Activated CD8-positive, alpha-beta T cell treated with anti-CD3 and anti-CD28 coated beads, Interleukin-2, amount 10 ng/mL, durations not matched to agents 7 days and 5 days (primary cell): ENCODE results near the gene MCF2L. TPM values are rescaled to one million over a fixed set of nuclear protein-coding genes. Genes with fewer than 3 reads are reported as not detected.
"Not testable (repeated sequence)": the region's sequence is repeated elsewhere in the genome, so short reads cannot be mapped to it uniquely, and the experiment has no call there.

Source experiments
- ATAC-seq: fragments of 150-1000 bp; cut with Tn5 transposase; one replicate; pipeline ENCODE4 v1.10.0; 2021; ENCODE audit warnings: moderate library complexity
- CTCF ChIA-PET: fragments of 350-600 bp; sonication (Branson Sonifier 250); formaldehyde crosslinking; loops from one replicate; lab custom pipeline; 2021; ENCODE audit warnings: antibody characterized with exemption; lab: Charles Lee
- POLR2A ChIA-PET: fragments of 350-600 bp; sonication (Branson Sonifier 250); formaldehyde crosslinking; loops from one replicate; lab custom pipeline; 2021; ENCODE audit warnings: antibody characterized with exemption; lab: Charles Lee
- DNase-seq: peaks from one replicate; pipeline ENCODE4 v3.0.0-alpha.2; 2020
- H3K27ac Mint-ChIP-seq: one replicate; pipeline ENCODE4 v1.8.0; 2021; ENCODE audit warnings: mild to moderate bottlenecking, mixed read lengths
- H3K27me3 Mint-ChIP-seq: one replicate; pipeline ENCODE4 v1.8.0; 2021; ENCODE audit warnings: low read depth, mixed read lengths
- H3K36me3 Mint-ChIP-seq: one replicate; pipeline ENCODE4 v1.8.0; 2021; ENCODE audit warnings: low read depth, mixed read lengths
- H3K4me1 Mint-ChIP-seq: one replicate; pipeline ENCODE4 v1.8.0; 2021; ENCODE audit warnings: low read depth, mixed read lengths
- H3K4me3 Mint-ChIP-seq: one replicate; pipeline ENCODE4 v1.8.0; 2021; ENCODE audit warnings: mild to moderate bottlenecking, mixed read lengths
- H3K9me3 Mint-ChIP-seq: one replicate; pipeline ENCODE4 v1.8.0; 2022; ENCODE audit warnings: mixed read lengths; ENCODE audit not compliant: insufficient read depth
- total RNA-seq, 2 experiments: library from RNA; stranded (reverse); gene quantifications; one replicate each; pipeline ENCODE4 v1.2.3, GENCODE V29; 2021

MCF2L gene
- total RNA-seq, 2 experiments from 2014 or later: 0.76 to 1.0 TPM

DNA sequence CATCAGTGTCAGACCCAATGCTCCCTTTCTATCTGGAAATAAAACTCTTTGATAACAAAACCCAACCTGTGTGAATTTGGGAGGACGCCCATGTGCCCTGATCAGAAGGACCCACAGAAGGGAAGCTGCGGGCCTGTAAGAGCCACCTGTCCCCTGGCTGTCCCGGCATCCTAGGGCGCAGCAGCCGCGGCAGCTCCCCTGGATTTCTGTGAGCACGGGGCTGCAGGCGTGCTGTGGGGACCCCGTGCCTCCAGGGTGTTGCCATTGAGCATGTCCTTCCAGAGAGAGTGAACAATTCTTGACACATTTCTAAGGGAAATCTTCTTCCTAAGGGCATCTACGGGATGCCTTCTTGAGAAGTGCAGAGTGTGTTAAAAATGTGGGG, 60.0 kb downstream of the MCF2L start:
- no peaks in the 10 kb centered on the region for H3K9me3 Mint-ChIP-seq
- no peaks in the 10 kb centered on the region for H3K27me3 Mint-ChIP-seq
- H3K4me1 Mint-ChIP-seq: no peaks in the 10 kb centered on the region
- ATAC-seq (no peak), DNase-seq (no peak)
- H3K4me3 Mint-ChIP-seq: no peak overlapping the region
- H3K27ac Mint-ChIP-seq: no peak overlapping the region
- ChIA-PET CTCF (interaction anchor here (1.0 to 2.6 kb wide), 6 partner anchors 11 to 86 kb away, joined by 3 to 19 read pairs (median 4); no protein-coding TSS in a partner anchor), POLR2A (no interaction called here)
- H3K36me3 Mint-ChIP-seq: no peaks in the 10 kb centered on the region

- CTCF ChIA-PET: interaction anchor here (1.0 to 2.6 kb wide), 5 partner anchors 11 to 87 kb away, joined by 3 to 19 read pairs (median 4); no protein-coding TSS in a partner anchor
- no peaks in the 10 kb centered on the region for H3K36me3 Mint-ChIP-seq
These were observed 60.7 kb downstream of the MCF2L start for GRCh38 chr13:113029487-113030258.

DNA sequence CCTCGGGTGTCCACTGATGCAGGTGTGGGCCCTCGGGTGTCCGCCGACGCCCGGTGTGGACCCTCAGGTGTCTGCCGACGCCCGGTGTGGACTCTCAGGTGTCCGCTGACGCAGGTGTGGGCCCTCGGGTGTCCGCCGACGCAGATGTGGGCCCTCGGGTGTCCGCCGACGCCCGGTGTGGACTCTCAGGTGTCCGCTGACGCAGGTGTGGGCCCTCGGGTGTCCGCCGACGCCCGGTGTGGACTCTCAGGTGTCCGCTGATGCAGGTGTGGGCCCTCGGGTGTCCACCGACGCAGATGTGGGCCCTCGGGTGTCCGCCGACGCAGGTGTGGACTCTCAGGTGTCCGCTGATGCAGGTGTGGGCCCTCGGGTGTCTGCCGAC, 61.2 kb downstream of the MCF2L start:
- H3K4me1 Mint-ChIP-seq, H3K27ac Mint-ChIP-seq, DNase-seq, H3K27me3 Mint-ChIP-seq, H3K4me3 Mint-ChIP-seq, ATAC-seq, H3K9me3 Mint-ChIP-seq, H3K36me3 Mint-ChIP-seq, POLR2A ChIA-PET: not testable (repeated sequence)
- CTCF ChIA-PET: interaction anchor here (1.1 to 2.6 kb wide), 3 partner anchors 12 to 88 kb away, joined by 3 to 19 read pairs (median 4); no protein-coding TSS in a partner anchor

More at GRCh38 chr13:113029487-113030258, 60.7 kb downstream of the MCF2L start:
- ATAC-seq: no peak
- peak; percentile 51 for DNase-seq
- no peaks in the 10 kb centered on the region for H3K27me3 Mint-ChIP-seq
- POLR2A ChIA-PET: no interaction called here
- H3K4me3 Mint-ChIP-seq: no peak overlapping the region
- no peaks in the 10 kb centered on the region for H3K9me3 Mint-ChIP-seq
- no peaks in the 10 kb centered on the region for H3K4me1 Mint-ChIP-seq
- no peak overlapping the region for H3K27ac Mint-ChIP-seq

- Mint-ChIP-seq H3K4me3 (no peak overlapping the region), H3K27ac (no peak overlapping the region), H3K36me3 (no peaks in the 10 kb centered on the region), H3K4me1 (no peaks in the 10 kb centered on the region), H3K9me3 (no peaks in the 10 kb centered on the region), H3K27me3 (no peaks in the 10 kb centered on the region)
- CTCF ChIA-PET: interaction anchor here (1.2 to 1.6 kb wide), 2 partner anchors 9 to 88 kb away, joined by 4 to 6 read pairs; no protein-coding TSS in a partner anchor
- DNase-seq (no peak), ATAC-seq (no peak)
- POLR2A ChIA-PET: no interaction called here
These were observed 62.5 kb downstream of the MCF2L start for GRCh38 chr13:113031465-113031864.

- ChIA-PET CTCF (interaction anchor here (1.2 to 1.6 kb wide), 2 partner anchors 9 to 89 kb away, joined by 4 to 6 read pairs; no protein-coding TSS in a partner anchor), POLR2A (no interaction called here)
- Mint-ChIP-seq H3K36me3 (no peaks in the 10 kb centered on the region), H3K4me1 (no peaks in the 10 kb centered on the region), H3K27ac (no peak overlapping the region), H3K4me3 (no peak overlapping the region), H3K9me3 (no peaks in the 10 kb centered on the region), H3K27me3 (no peaks in the 10 kb centered on the region)
- ATAC-seq (no peak), DNase-seq (no peak)
These were observed 63.3 kb downstream of the MCF2L start for GRCh38 chr13:113032291-113032690.

DNA sequence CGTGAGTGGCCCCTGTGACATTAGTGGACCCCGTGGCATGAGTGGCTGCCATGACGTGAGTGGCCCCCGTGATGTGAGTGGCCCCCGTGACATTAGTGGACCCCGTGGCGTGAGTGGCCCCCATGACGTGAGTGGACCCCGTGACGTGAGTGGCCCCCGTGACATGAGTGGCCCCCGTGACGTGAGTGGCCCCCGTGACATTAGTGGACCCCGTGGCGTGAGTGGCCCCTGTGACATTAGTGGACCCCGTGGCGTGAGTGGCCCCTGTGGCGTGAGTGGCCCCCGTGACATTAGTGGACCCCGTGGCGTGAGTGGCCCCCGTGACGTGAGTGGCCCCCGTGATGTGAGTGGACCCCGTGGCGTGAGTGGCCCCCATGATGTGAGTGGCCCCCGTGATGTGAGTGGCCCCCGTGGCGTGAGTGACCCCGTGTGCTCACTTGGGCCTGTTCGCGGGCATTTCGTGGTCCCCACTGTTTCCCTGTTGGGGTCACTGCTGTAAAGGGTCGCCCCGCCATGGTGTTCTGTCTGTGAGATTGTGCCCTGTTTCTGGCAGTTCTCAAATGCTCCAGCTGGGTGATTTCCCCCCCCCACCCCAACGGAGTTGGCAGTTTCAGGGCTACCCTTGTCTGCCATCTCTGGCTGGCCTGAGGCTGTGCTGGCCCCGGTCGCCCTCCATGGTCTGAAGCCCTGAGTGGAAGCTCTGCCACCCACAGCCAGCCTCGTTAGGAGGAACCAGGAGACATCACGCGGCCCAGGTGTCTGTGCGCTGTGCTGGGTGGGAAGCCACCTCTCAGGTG, 64.2 kb downstream of the MCF2L start:
- no peak overlapping the region for H3K27ac Mint-ChIP-seq
- no peaks in the 10 kb centered on the region for H3K9me3 Mint-ChIP-seq
- H3K4me1 Mint-ChIP-seq: no peaks in the 10 kb centered on the region
- H3K27me3 Mint-ChIP-seq: no peaks in the 10 kb centered on the region
- ChIA-PET CTCF (no interaction called here), POLR2A (no interaction called here)
- H3K36me3 Mint-ChIP-seq: no peaks in the 10 kb centered on the region
- ATAC-seq (no peak), DNase-seq (no peak)
- no peak overlapping the region for H3K4me3 Mint-ChIP-seq

DNA sequence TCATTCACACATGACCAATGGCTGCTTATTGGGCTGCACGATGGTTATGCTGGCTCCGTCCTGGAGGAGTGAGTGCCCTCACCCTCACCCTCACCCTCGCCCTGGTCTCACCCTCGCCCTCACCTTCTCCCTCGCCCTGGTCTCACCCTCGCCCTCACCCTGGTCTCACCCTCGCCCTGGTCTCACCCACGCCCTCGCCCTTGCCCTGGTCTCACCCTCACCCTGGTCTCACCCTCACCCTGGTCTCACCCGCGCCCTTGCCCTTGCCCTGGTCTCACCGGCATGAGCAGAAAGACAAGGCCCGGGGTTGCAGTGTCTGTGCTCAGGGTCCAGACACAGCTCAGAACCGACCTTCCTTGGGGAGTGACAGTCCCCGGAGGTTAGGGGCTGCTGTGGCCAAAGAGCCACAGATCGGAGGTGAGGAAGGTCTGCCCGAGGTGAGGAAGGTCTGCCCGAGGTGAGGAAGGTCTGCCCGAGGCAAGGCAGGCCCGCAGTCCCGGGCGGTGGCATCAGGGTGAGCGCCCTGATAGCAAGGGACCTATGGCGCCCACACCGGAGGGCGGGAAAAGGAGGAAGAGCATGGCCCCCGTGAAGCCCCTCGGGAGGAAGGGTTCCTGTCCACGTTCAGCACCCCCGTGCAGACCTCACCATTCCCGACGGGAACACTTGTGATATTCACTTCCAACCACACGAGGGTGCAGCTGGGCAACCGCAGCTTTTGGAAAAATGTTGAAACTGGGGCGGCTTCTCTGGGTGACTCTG, 65.6 kb downstream of the MCF2L start:
- CTCF ChIA-PET: no interaction called here
- POLR2A ChIA-PET: no interaction called here
- DNase-seq (no peak), ATAC-seq (no peak)
- Mint-ChIP-seq H3K4me3 (no peak overlapping the region), H3K36me3 (no peaks in the 10 kb centered on the region), H3K9me3 (no peaks in the 10 kb centered on the region), H3K4me1 (no peaks in the 10 kb centered on the region), H3K27ac (no peak overlapping the region), H3K27me3 (no peaks in the 10 kb centered on the region)

DNA sequence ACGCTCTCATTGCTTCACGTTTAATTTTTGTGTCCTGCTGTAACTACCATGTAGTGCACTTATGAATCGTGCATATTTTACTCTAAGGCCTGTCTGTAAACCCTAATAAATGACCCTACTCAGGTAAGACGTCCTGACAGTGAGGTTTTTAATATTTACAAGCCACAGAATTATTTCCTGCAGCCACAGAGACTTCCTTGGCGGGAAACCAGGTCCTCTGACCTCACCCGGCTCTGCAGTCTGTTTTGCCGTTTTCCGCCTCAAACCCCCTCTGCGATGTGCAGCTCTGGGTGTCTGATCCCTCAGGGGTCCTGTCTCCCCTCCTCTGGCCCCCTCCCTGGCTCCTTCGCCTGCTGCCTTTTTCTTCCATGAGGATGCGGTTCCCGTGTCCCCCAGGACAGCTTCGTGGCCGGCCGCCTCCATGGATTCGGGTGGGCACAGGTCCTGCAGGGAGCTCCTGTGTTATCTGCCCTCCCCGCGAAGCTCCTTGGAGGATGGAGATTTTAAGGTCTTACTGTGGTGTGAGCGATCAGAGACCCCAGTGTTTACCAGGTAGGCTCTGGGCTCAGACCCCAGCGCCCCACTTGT, 66.3 kb downstream of the MCF2L start:
- H3K27me3 Mint-ChIP-seq: no peaks in the 10 kb centered on the region
- ChIA-PET POLR2A (no interaction called here), CTCF (no interaction called here)
- H3K9me3 Mint-ChIP-seq: no peaks in the 10 kb centered on the region
- no peak overlapping the region for H3K27ac Mint-ChIP-seq
- H3K4me3 Mint-ChIP-seq: no peak overlapping the region
- ATAC-seq (no peak), DNase-seq (no peak)
- H3K4me1 Mint-ChIP-seq: no peaks in the 10 kb centered on the region
- no peaks in the 10 kb centered on the region for H3K36me3 Mint-ChIP-seq

DNA sequence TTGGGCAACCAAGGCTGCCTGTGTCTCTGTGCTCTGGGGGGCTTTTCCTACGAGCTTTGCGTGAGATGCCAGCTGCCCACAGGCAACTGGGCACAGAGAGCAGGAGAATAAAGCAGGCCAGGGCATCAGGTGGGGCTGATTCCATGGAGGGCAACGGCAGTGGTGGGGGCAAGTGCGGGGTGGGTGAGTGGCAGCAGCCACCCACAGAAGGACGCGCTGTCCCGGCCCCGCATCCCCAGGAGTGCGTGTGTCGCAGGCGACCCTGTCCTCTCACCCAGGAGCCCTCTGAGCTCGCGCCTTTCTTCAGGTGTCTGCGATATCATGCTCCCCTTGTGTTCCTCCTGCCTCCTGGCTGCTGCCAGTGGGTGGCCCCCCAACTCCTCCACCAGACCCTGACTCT, 67.4 kb downstream of the MCF2L start:
- H3K4me1 Mint-ChIP-seq: no peaks in the 10 kb centered on the region
- DNase-seq (no peak), ATAC-seq (no peak)
- no peaks in the 10 kb centered on the region for H3K36me3 Mint-ChIP-seq
- no peaks in the 10 kb centered on the region for H3K9me3 Mint-ChIP-seq
- H3K4me3 Mint-ChIP-seq: no peak overlapping the region
- POLR2A ChIA-PET: no interaction called here
- CTCF ChIA-PET: no interaction called here
- no peaks in the 10 kb centered on the region for H3K27me3 Mint-ChIP-seq
- H3K27ac Mint-ChIP-seq: no peak overlapping the region

DNA sequence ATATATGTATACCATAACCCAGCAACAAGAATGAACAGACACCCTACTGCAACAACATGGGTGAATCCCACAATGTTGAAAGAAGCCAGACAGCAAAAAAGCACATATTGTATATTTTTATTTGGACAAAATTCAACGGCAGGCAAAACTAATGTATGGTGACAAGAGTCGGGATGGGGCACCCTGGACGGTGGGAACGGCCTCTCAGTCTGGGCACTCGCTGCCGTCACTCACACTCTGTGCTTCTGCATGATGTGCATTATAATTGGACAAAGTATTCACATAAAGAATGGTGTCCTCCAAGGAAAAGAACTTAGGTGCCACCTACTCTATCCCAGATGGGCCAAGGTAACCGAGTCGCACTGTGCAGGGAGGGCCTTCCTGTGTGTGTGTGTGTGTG, 71.0 kb downstream of the MCF2L start:
- Mint-ChIP-seq H3K9me3 (no peaks in the 10 kb centered on the region), H3K27me3 (no peaks in the 10 kb centered on the region), H3K27ac (no peak overlapping the region), H3K36me3 (no peaks in the 10 kb centered on the region), H3K4me1 (no peaks in the 10 kb centered on the region), H3K4me3 (no peak overlapping the region)
- no peak for DNase-seq
- ChIA-PET CTCF (no interaction called here), POLR2A (no interaction called here)
- no peak for ATAC-seq

GRCh38 chr13:113040597-113041292, 71.7 kb downstream of the MCF2L start:
- POLR2A ChIA-PET: no interaction called here
- CTCF ChIA-PET: interaction anchor here (0.8 kb wide), 1 partner anchor 9 kb away, joined by 4 read pairs; no protein-coding TSS in a partner anchor
- H3K27ac Mint-ChIP-seq: no peak overlapping the region
- H3K27me3 Mint-ChIP-seq: no peaks in the 10 kb centered on the region
- H3K4me3 Mint-ChIP-seq: no peak overlapping the region
- ATAC-seq (no peak), DNase-seq (no peak)
- no peaks in the 10 kb centered on the region for H3K36me3 Mint-ChIP-seq
- H3K9me3 Mint-ChIP-seq: no peaks in the 10 kb centered on the region
- H3K4me1 Mint-ChIP-seq: no peaks in the 10 kb centered on the region
